Psoas muscle (tissue), 8 donors: ENCODE data around the gene GPATCH8. TPM values are rescaled to one million over a fixed set of nuclear protein-coding genes. Genes with fewer than 3 reads are reported as not detected.

ENCODE experiments used
- ATAC-seq, 4 donors: fragments of 200-7000 bp; cut with Tn5 transposase; one replicate each; pipeline ENCODE4 v1.9.1; 2020; ENCODE audit warnings: moderate library complexity in 3 of 4, mild to moderate bottlenecking in 2 of 4
- DNase-seq, 2 donors: peaks; one replicate each; pipeline ENCODE4 v3.0.0-alpha.2; 2020
- H3K27ac ChIP-seq: fragments of 200-600 bp; one replicate; pipeline ENCODE4 v1.8.0; 2022
- H3K27me3 ChIP-seq, 3 donors: fragments of 200-600 bp in 1 of 3; one replicate each; pipeline versions ENCODE4 v1.6.1 to v1.8.0; 2013 to 2022; ENCODE audit warnings: low read length in 2 of 3, mild to moderate bottlenecking in 2 of 3, moderate library complexity in 1 of 3; ENCODE audit not compliant: insufficient read depth in 3 of 3
- H3K36me3 ChIP-seq, 2 donors: fragments of 200-600 bp in 1 of 2; one replicate each; pipeline versions ENCODE4 v1.6.1 to v1.8.0; 2013 to 2022; ENCODE audit warnings: low read depth in 1 of 2, mild to moderate bottlenecking in 1 of 2, moderate library complexity in 1 of 2; ENCODE audit not compliant: insufficient read depth in 1 of 2
- H3K4me1 ChIP-seq: fragments of 200-600 bp; one replicate; pipeline ENCODE4 v1.8.0; 2022
- H3K4me3 ChIP-seq: fragments of 200-600 bp; one replicate; pipeline ENCODE4 v1.8.0; 2022; ENCODE audit warnings: mild to moderate bottlenecking
- H3K9me3 ChIP-seq: fragments of 200-600 bp; one replicate; pipeline ENCODE4 v1.8.0; 2022
- WGBS, 3 donors: extraction: QIAGEN DNeasy Blood & Tissue Kit; methylation state at CpG; one replicate each; pipeline versions ENCODE4 v1.1.6 to v1.1.7; 2013; 5-methylcytosine and 5-hydroxymethylcytosine counted together
- intact Hi-C, 2 donors: fragments of 100-400 bp; cut with DNase I; formaldehyde crosslinking; loops; one replicate each; pipeline versions ENCODE4 v1.11.0 to v1.14.2; 2022
- polyA plus RNA-seq, 3 donors: library from polyadenylated mRNA; stranded (reverse); fragments of 200-250 nt; gene quantifications; one replicate each; pipeline ENCODE4 v1.2.3, GENCODE V29; 2013
- total RNA-seq, 4 donors: library from RNA; stranded (reverse); fragmentation: NEBNext Ultra II Directional in 2 of 4; extraction: Animal tissue kit (Norgen Biotek cat#: 25700) in 2 of 4; gene quantifications; one replicate each; pipeline versions ENCODE4 v1.2.1 to v1.2.4, GENCODE V29; 2021 to 2023
- TF ChIP-seq, protein P1 (sequence below): fragments of 200-600 bp; IDR thresholded peaks from one replicate; pipeline ENCODE4 v1.8.0; 2022; ENCODE audit warnings: antibody characterized with exemption
- donor health status: healthy with polysubstance abuse.
- donor health status: DM: no; HTN: no; CAD: no; lungs with moderate emphysema.
- donor health status: Bipolar disorder and iron deficiency.
- donor health status: healthy.
- donor health status: DM: yes; HTN: yes; CAD: no.
- donor health status: DM: no; HTN: no; CAD: no.
- donor health status: DM: no; HTN: no; CAD: no.
- donor health status: DM: yes; HTN: yes; CAD: no.

Gene GPATCH8
- total and polyA plus RNA-seq, 7 donors = 5.7 to 28.1 (median 19.0) TPM

GRCh38 chr17:44383363-44383762 lies 119.8 kb downstream of the GPATCH8 start:
- ATAC-seq (no peak), DNase-seq (no peak)
- intact Hi-C loops = no loop called here
- Histone ChIP-seq H3K36me3 (no peaks in the 10 kb centered on the region), H3K4me1 (peaks cover 7% of the 10 kb centered on the region), H3K4me3 (no peak overlapping the region), H3K27me3 (peaks cover 0 to 36% (median 15%) of the 10 kb centered on the region in 3 donors), H3K9me3 (no peaks in the 10 kb centered on the region), H3K27ac (no peak overlapping the region)
- 89 to 92% (median 92%) methylated on average over 15 of the region's 15 CpGs for whole genome bisulfite sequencing, 3 donors
- TF ChIP-seq, protein P1, sequence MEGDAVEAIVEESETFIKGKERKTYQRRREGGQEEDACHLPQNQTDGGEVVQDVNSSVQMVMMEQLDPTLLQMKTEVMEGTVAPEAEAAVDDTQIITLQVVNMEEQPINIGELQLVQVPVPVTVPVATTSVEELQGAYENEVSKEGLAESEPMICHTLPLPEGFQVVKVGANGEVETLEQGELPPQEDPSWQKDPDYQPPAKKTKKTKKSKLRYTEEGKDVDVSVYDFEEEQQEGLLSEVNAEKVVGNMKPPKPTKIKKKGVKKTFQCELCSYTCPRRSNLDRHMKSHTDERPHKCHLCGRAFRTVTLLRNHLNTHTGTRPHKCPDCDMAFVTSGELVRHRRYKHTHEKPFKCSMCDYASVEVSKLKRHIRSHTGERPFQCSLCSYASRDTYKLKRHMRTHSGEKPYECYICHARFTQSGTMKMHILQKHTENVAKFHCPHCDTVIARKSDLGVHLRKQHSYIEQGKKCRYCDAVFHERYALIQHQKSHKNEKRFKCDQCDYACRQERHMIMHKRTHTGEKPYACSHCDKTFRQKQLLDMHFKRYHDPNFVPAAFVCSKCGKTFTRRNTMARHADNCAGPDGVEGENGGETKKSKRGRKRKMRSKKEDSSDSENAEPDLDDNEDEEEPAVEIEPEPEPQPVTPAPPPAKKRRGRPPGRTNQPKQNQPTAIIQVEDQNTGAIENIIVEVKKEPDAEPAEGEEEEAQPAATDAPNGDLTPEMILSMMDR = no peak

- Histone ChIP-seq H3K36me3 (no peaks in the 10 kb centered on the region), H3K9me3 (no peaks in the 10 kb centered on the region), H3K27me3 (peaks cover 0 to 36% (median 18%) of the 10 kb centered on the region in 3 donors), H3K4me1 (peaks cover 7% of the 10 kb centered on the region), H3K27ac (no peak overlapping the region), H3K4me3 (no peak overlapping the region)
- intact Hi-C loops = no loop called here
- TF ChIP-seq, protein P1 = no peak
- WGBS, 3 donors = 72 to 78% (median 75%) methylated on average over 6 of the region's 6 CpGs
- DNase-seq = no peak
- ATAC-seq = no peak
Observed at GRCh38 chr17:44382917-44383316, 120.3 kb downstream of the GPATCH8 start.

GRCh38 chr17:44381810-44382305 lies 121.3 kb downstream of the GPATCH8 start:
- no peaks in the 10 kb centered on the region for H3K36me3 ChIP-seq
- ATAC-seq = no peak
- no peak for DNase-seq
- no peaks in the 10 kb centered on the region for H3K9me3 ChIP-seq
- 74 to 83% (median 80%) methylated on average over 4 of the region's 4 CpGs for WGBS, 3 donors
- H3K27me3 ChIP-seq = peaks cover 0 to 36% (median 19%) of the 10 kb centered on the region in 3 donors
- no peak overlapping the region for H3K4me3 ChIP-seq
- intact Hi-C loops = no loop called here
- H3K27ac ChIP-seq = no peak overlapping the region
- H3K4me1 ChIP-seq = peaks cover 7% of the 10 kb centered on the region
- TF ChIP-seq, protein P1 = no peak

- 53 to 59% (median 55%) methylated on average over 9 of the region's 9 CpGs for WGBS, 3 donors
- H3K27ac ChIP-seq = no peak overlapping the region
- intact Hi-C loops = no loop called here
- H3K36me3 ChIP-seq = no peaks in the 10 kb centered on the region
- no peak overlapping the region for H3K4me3 ChIP-seq
- H3K27me3 ChIP-seq = peaks cover 0 to 30% (median 23%) of the 10 kb centered on the region in 3 donors
- H3K9me3 ChIP-seq = no peaks in the 10 kb centered on the region
- TF ChIP-seq, protein P1 = no peak
- no peak for DNase-seq
- H3K4me1 ChIP-seq = peaks cover 4% of the 10 kb centered on the region
- no peak for ATAC-seq
Observed at GRCh38 chr17:44380767-44381166, 122.4 kb downstream of the GPATCH8 start.

GRCh38 chr17:44379887-44380286 lies 123.3 kb downstream of the GPATCH8 start:
- H3K9me3 ChIP-seq = no peaks in the 10 kb centered on the region
- TF ChIP-seq, protein P1 = no peak
- H3K4me1 ChIP-seq = no peaks in the 10 kb centered on the region
- ATAC-seq (no peak), DNase-seq (no peak)
- no peak overlapping the region for H3K27ac ChIP-seq
- intact Hi-C loops = no loop called here
- no peaks in the 10 kb centered on the region for H3K36me3 ChIP-seq
- H3K27me3 ChIP-seq = peaks cover 0 to 31% (median 19%) of the 10 kb centered on the region in 3 donors
- no peak overlapping the region for H3K4me3 ChIP-seq
- WGBS, 3 donors = 84 to 86% (median 85%) methylated on average over 10 of the region's 10 CpGs
